HG03442 (cell line): ENCODE results near the gene TENT4B.

Source experiments
- ATAC-seq: cut with Tn5 transposase; IDR thresholded peaks from one replicate; pipeline ENCODE4 v1.9.1; 2021; ENCODE audit warnings: mild to moderate bottlenecking, moderate library complexity; ENCODE audit not compliant: unreplicated experiment

Gene TENT4B

DNA sequence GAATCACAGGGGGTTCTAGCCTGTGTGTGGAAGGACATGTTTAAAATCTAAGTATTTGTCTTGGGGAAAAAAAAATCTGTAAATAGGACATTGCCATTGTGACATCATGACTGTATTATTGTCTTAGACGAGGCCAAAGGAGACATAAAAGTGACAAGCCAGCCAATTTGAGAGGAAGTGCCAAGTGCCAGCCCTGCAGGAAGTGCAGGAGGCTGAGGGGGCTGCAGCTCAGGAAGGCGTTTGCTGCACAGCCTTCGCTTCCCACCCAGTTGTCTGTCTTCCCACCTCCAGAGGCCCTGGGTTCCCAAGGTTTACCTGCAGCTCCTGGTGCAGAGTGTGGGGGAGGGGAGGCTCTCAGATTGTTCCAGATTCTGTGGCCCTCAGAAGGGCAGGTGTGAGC lies 114.5 kb downstream of the TENT4B start:
- no peak for ATAC-seq

DNA sequence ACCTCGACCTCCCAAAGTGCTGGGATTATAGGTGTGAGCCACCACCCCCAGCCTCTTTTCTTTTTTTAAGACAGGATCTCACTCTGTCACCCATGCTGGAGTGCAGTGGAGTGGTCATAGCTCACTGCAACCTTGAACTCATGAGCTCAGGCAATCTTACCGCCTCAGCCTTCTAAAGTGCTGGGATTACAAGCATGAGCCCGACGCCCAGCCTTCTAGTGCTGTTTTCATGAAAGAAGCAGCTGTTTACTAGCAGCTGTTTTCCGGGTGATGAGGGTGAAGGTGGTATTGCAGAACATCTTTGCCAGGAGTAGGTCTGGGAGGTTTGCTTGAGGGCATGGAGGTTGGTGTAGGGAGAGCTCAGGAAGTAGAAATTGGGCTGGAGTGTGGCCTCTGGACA lies 115.2 kb downstream of the TENT4B start:
- ATAC-seq = no peak

DNA sequence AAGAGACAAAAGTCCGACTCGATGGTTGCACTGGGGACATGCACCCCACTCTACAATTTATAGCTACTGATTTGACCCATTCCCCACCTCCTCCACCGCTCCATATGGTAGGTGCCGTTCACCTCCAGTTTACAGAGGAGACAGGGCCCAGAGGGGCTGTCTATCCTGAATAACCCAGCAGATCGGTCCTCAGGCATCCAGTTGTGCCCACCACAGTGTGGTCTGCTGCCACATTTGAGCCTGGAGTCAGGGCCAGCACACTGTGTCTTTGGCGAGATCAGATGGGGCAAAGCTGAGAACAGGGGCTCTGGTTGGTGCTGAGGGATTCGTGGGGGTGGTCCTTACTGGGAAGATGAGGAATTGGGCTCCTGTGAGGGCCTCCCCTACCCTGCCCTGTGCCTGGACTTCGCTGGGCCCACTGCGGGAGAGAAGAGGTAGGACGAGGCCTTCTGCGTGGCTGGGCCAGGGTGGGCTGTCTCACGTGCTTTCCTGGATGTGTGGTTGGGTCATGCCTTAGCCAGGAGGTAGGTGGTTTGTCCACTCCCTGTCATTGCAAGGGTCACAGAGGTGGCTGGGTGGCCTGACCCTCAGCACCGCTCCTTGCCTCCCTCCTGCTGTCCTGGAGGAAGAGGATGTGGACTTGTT lies 116.1 kb downstream of the TENT4B start:
- no peak for ATAC-seq

DNA sequence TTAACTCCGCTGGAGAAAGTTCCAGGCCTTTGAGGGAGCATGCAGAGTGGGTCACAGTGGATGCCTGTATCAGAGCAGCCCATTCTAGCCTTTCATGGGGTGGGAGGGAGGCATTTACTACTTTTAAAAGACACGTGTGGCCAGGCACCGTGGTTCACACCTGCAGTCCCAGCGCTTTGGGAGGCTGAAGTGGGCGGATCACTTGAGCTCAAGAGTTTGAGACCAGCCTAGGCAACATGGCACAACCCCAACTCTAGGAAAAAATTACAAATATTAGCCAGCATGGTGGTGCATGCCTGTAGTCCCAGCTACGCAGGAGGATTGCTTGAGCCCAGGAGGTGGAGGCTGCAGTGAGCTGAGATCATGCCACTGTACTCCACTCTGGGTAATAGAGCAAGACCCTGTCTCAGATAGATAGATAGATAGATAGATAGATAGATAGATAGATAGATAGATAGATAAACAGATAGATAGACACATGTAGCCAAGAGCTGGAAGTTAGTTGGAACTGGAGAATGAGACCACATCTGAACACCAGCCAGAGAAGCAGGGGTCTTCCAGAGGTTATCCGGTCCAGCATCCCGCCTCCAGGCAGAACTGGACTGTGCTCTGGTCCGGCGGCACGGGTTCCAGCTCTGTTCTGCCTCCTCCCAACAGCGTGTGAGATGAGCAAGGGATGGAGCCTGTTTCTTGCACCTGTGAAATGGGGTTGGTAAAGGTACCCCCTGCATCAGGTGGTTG lies 116.8 kb downstream of the TENT4B start:
- ATAC-seq = no peak

DNA sequence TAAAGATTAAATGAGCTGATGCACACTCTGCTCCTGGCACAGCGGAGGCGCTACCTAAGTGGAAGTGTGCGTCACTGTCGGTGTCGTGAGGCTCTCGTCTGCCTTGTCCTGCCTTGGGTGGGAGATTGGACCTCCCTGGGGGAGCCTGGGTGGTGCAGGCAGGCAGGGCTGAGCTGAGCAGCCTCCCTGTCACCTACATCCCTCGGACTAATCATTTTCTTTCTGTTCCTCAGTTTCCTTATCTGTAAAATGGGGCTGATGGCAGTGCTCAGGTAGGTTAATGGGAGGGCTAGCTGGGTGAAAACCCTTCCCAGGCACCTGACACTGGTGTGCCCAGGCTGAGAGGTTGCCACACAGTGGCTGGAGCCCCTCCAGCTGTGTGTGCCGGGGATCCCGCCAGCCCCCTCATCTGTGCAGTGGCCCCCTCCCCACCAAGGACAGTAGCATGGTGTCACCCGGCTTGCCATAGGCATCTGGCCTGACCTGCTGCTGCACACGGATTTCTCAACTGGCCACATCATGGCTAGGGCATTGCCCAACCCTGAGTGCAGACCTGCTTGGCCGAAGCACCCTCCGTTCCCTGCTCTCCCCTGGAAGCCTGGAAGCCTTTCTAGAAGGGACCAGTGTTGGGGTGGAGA lies 117.5 kb downstream of the TENT4B start:
- no peak for ATAC-seq

DNA sequence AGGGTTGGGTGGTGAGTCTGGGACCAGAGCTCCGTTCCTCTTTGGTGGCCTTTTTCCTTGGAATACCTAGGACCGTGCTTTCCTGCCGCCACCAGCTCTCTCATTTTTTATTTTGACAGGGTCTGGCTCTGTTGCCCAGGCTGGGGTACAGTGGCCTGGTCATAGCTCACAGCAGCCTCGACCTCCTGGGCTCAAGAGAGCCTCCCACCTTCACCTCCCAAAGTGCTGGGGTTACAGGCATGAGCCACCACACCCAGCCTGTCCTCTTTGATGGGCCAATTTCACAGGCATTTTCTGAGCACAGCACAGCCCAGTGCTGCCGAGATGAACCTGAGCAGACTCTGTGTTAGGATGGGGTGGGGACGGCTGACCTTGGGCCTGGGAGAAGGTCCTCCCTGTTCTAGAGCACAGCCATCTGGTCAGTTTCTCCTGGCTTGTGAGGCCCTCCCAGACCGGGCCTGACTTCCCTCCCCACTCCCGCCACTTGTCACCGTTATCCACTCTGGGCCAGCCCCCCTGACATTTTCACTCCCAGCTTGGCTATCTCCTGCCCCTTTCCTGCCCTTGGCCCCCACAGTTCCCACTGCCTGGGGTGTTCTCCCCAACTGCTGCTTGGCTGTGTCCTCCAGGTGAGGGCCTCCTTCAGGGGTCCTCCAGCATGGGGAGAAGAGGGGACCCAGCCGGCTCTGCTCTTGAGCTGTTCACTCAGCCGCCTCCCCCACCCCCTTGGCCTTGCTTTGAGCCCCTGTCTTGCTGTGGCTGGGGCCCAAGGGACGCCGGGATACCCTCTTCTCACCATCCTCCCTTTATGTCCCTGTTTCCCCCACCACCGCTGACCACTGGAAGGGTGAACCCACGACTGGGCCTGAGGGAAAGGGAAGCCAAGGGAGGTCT lies 118.3 kb downstream of the TENT4B start:
- ATAC-seq = no peak

DNA sequence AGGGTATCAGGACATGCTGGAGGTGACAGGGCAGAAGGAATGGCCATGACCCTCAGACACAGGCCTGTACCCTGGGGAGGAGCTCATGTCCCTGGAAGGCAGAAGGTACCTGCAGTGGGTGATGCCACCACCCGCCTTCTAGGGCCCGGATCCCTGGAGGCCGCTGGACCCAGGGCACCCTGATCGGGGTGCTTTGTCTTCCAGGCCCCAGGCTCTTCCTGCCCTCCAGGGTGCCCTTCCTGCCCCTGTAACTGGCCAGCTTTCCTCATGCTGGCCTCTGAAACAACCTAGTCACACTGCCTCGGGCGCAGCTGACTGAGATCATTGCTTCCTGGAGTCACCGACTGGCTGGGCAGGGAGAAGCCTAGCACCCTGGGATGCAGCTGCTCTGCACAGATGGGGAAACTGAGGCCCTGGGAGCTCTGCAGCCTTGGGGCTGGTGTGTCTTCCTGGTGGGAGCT lies 119.0 kb downstream of the TENT4B start:
- no peak for ATAC-seq

DNA sequence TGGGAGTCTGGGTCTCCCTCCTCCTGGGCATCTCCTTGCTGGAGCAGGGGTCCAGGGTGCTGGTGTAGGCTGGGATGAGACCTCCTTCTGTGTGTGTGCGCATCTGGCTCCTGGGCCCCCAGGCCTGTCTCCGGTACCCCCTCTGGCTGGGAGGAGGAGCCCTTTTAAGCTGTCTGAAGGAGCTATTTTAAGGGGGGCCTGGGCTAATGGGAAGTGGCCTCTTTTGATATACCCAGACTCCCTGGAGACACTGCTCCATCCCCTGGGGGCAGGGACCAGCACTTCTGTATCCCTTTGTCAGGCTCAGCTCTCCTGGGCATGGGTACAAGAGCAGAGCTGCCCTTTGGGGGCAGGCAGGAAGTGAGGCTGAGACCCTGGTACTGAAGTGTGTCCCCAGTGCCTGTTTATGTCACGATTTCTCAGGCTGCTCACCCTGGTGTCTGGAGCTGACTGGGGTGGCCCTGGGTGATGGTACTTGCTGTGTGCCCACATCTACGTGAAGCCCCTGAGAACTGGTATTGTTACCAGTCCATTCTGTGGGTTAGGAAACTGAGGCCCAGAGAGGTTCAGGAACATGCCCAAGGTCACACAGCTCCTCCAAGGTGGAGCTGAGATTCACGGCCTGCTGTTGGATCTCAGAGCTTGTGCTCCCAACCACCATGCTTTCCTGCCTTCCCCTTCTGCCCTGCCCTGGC lies 119.7 kb downstream of the TENT4B start:
- ATAC-seq = no peak

DNA sequence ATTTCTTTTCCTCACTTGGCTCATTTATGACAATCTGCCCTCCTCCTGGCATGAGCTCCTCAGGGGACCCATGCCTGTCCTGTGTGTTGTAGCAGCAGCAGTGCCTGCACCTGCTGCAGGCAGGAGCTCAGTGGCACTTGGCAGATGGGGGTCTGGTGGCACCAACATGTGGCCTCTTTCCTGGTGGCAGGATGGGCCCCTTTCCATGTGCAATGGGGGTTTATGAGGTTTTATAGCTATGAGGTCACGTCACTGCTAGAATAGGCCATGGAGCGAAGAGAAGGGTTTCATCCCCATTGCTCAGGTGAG lies 120.2 kb downstream of the TENT4B start:
- no peak for ATAC-seq

DNA sequence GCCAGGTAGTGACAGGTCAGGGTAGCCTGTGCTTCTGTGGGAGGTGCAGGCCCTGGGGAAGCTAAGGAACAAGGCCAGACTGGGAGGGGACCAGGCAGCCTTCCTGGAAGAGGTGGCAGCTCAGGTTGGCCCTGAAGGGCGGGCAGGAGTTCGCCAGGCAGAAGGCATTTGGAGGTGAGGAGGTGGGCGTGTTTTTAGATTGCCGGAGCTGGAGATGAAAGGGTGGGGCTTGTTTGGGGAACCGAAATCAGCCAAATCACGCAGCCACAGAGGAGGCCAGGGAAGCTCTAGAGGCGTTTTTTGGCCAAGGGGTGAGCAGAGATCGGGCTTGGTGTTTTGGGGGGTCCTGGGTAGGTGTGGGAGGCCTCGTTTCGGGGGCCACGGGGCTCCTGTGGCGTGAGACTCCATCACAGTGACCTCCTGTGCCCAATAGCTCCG lies 120.8 kb downstream of the TENT4B start:
- ATAC-seq = peak; percentile 62

DNA sequence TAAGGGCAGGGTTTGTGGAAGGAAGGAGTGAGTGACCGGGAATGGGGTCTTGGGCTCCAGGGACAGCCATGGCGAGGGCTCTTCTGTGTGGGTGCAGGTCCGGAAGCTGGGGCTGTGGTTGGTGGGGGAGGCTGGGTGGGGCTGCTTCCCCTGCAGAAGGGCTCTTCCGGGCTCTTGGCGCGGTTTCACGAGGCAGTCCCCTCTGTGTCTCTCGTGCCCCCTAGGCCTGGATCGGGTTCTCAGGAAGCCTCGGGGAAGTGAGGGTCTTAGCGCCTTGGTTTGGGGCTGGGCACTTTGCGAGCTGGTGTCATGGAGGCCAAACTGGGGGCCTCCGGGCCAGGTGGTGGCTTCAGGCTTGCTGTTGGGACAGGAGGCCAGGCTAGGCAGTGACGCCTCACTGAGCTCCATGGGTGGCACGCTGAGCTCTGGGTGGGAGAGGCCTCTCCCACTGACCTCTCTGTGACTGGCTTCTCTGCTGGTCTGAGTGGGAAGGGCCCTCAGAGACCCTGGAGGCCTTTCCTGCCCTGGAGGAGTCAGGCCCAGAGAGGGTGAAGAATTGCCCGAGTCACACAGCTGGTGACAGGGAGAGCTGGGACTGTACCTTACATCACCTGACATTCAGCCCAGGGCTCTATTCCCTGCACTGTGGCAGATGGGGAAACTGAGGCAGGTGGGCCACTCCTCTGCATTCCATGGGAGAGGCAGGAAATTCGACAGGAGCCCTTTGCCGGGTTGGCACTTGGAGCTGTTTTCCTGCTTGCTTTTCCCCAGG lies 121.4 kb downstream of the TENT4B start:
- peak; percentile 31 for ATAC-seq

DNA sequence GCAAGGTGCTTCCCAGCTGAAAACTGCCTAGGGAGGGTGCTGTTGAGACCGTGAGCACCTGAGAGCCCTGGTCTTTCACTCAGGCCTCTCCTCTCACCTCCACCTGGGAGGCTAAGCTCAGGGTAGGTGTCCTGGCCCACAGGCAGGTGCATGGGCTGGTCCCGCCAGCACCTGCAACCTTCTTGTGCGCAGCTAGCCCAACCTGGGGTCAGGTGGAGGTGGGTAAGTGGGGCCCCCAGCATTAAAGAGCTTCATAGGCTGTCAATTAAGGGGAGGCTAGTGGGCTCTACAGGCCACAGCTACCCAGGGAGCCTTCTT lies 122.0 kb downstream of the TENT4B start:
- ATAC-seq = no peak

DNA sequence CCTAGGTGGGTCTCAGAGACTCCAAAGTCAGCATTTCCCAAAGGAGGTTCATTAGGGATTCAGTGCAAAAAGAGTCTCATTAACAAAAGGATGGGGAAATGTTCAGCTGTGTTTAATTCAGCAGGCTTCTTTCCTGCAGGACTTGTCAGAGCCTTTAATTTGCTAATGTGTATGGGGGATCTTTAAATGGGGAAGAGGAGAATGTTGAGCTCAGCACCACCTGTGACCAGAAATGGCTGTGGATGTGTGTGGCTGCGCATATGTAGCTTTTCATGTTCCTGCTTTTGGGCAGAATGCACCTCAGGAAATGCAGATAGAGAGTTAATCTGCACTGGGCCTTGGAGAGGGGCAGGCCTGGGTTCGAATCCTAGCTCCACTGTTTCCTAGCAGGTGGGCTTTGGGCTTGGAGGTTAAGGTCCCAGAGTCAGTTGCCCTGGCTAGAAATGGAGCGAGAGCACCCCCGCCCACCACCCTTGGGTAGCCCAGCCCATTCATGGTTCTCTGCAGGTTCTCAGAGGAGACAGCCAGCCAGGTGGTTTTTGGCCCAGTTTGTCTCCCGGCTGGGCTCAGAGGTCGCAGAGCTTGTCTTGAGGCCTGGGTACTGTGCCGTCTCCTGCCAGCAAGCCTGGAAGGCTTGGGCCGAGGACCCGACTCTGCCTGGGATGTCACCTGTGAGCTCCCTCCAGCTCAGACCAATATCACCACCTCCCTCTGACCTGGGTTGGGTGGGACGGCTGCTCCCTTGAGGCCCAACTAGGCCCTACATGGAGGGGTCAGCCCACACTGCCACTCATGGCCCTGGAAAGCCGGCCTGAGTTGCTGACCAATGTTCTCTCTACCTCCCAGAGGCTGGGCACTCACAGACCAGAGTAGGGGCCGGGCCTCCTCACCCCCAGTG lies 122.6 kb downstream of the TENT4B start:
- no peak for ATAC-seq

DNA sequence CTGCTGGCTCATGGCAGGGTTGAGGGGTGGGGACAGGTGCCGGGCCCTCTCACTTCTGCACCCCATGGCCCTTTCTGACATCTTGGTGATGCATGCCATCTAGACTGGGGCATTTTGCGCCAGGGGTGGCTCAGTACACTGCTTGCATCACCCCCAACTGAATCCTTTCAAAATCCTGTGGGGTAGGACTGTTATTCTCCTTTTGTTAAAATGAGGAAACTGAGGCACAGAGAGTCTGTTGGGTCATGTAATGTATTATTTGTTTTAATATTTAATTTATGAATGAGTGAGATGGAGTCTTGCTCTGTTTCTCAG lies 123.2 kb downstream of the TENT4B start:
- no peak for ATAC-seq

DNA sequence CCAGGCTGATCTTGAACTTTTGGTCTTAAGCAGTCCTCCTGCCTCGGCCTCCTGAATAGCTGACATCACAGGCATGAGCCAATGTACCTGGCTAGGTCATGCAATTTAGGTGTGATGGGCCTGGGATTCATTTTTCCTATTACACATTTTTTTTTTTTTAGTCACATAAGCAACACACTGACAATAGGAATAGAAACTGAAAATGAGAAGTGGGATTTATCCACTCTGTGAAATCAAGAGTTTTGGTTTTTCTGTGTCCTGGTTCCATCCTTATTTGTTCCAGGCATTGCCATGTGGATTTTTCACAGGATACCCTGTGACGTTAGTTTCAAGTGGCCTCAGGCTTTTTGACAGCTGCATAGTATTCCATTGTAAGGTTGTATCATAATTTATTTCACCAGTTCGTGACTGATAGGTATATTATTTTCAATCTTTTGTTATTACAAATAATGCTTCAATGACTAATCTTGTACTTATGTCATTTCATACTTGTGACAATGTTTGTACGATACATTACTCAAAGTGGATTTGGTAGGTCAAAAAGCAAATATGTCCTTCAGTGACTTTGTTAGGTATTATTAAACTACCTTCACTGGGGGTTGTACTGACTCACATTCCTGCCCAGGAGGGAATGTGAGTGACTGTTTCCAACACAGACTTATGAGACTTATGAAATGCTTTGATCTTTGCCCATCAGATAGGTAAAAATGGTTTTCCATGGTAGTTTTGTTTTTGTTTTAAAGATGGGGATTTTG lies 123.9 kb downstream of the TENT4B start:
- ATAC-seq = no peak

DNA sequence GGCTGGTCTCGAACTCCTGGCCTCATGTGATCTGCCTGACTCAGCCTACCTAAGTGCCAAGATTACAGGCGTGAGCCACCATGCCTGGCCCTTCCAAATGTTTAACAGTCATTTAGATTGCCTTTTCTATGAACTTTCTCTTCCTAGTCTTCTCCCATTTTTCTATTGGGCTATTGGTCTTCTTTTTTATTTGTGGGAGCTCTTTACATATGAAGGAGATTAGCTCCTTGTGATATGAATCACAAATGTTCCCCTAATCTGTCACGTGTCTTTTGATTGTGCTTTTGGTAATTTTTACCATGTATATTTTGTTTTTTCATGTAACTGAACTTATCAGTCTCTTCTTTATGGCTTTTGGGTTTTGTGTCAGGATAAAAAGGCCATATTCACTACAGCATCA lies 125.1 kb downstream of the TENT4B start:
- ATAC-seq = no peak

DNA sequence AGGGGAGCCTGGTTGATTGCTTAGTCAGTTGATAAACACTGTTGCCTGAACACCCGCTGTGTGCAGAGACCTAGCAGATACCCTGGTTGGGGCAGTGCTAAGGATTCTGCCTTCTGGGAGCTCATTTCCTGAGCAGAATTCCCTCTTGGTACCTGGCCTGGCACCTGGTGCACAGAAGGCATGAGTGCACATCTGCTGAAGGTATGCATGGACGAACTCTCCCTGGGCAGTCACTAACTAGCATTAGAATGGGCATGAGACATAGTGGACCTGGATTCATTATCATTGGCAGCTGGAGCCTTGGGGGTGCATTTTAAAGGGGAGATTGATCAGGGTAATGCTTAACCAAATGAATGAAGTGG lies 126.4 kb downstream of the TENT4B start:
- ATAC-seq = no peak

DNA sequence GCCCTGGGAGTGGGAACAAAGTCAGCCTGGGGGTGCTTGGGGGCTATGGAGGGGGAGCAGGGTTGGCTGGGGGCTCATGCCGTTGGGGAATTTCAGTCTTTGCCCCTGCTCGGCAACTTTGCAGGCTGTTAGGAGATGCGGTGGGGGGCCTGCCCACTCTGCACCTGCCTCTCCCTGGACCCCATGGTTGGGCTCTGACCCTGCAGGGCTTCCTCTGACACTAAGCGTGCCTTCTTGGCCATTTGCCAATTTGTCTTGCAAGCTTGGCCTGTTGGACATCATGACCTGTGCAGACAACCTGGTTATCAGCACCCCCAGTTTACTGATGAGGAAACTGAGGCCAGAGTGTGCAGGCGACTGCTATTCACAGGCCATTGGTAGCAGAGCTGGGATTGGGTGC lies 127.8 kb downstream of the TENT4B start:
- no peak for ATAC-seq
